Fibroblast of skin of right biceps (primary cell): ENCODE measurements around the gene EIF5AL1.
A peak's percentile ranks its signal among the peaks of the same experiment; 100 is the strongest.
"Not testable (repeated sequence)": the region's sequence is repeated elsewhere in the genome, so short reads cannot be mapped to it uniquely, and the experiment has no call there.

Experiments used
- DNase-seq: peaks from one replicate; pipeline ENCODE4 v3.0.0-alpha.2; 2013

EIF5AL1 gene

DNA sequence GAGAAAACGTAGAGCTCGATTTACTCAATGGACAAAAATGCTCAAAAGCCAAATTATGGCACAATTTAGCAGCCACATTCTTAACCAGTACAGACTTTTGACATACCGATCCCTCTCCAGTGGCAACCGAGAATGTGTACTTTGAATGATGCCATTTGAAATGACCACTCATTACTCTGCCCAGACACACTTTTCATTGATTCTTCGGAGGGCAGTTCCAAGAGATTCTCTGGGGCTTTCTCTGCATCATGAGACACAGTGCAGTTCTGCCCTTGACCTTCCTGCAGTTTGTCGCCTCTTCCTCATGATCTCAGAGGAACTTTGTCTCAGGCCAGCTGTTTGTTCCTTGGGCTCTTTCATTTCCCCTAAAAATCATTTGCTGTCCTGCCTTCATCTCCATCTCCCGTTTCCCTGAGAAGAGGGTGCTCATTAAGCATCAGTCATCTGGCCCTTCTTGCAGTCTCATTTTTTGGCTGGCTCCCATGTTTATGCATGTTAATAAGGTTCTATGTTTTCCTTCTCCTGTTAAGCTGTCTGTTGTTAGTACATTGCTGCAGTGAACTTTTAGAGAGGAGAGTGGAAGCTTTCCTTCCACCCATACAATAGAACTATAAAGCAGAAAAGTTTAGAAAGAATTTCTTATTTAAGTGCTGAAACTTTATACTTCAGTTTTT, 4.3 kb downstream of the EIF5AL1 start:
- DNase-seq, result peak; percentile 26

- not testable (repeated sequence) for DNase-seq
Observed at GRCh38 chr10:79517567-79517966, 5.2 kb downstream of the EIF5AL1 start.

DNA sequence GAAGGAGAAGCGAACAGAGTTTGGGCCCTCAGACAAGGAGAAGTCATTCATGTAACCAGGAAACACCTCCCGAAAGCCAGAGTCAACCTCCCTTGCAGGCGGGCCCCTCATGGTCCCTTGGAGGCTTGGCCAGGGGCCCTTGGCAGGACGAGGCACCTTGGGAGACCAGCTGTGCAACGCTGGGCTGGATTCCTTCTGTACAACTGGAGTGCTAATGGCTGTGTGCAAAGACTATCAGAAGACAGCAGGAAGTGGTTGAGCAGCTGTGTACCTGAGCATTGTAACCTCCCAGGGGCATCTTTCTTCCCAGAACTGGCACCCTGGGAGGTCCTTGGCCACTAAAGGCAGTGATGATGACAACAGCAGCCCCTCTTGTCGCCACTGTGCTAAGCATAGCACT, 9.4 kb downstream of the EIF5AL1 start:
- DNase-seq, result not testable (repeated sequence)

- DNase-seq, result not testable (repeated sequence)
Observed at GRCh38 chr10:79522464-79522863, 10.1 kb downstream of the EIF5AL1 start.

- DNase-seq, result not testable (repeated sequence)
Observed at GRCh38 chr10:79523157-79523853, 11.0 kb downstream of the EIF5AL1 start.

- DNase-seq, result not testable (repeated sequence)
Observed at GRCh38 chr10:79525049-79525710, 12.8 kb downstream of the EIF5AL1 start.

DNA sequence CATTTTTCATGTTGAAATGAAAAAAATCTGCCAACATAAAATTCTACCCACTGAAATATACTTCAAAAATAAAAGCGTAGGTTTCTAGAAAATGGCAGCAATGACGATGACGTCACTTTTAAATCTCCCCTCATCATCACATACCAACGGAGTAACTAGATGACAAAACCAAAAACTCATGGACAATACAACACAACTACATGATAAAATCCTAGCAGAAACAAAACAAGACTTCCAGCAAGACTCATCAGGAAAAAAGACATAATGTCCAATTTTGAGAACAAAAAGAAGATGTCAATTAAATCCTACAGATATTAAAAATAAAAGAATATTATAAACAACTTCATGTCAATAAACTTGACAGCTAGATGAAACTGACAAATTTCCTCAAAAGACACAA, 15.9 kb downstream of the EIF5AL1 start:
- not testable (repeated sequence) for DNase-seq

DNA sequence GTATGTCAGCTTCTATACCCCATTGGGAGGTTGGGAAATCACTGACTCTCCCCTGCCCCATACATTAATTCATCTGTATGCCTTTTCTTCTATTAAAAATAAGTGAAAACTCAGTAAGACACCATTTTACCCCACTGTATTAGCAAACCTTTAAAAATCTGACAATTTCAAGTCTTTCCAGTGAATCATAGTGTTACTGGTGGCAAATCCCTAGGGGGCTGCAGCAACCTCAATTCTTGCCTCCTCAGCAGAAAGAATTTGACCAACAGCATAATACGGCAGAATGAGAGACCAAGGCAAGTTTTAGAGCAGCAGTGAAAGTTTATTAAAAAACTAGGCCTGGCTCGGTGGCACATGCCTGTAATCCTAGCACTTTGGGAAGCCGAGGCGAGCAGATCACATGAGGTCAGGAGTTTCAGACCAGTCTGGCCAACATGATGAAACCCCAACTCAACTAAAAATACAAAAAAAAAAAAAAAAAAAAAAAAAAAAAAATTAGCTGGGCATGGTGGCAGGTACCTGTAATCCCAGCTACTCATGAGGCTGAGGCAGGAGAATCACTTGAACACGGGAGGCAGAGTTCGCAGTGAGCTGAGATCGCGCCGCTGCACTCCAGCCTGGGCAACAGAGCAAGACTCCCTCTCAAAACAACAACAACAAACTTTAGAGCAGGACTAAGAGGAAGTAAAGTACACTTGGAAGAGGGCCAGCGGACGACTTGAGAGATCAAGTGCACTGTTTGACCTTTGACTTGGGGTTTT, 21.0 kb downstream of the EIF5AL1 start:
- peak; percentile 66 for DNase-seq

- DNase-seq, result not testable (repeated sequence)
Observed at GRCh38 chr10:79533903-79534175, 21.5 kb downstream of the EIF5AL1 start.

GRCh38 chr10:79538311-79538710, 26.0 kb downstream of the EIF5AL1 start:
- not testable (repeated sequence) for DNase-seq

GRCh38 chr10:79540930-79541329, 28.6 kb downstream of the EIF5AL1 start:
- peak; percentile 41 for DNase-seq

DNA sequence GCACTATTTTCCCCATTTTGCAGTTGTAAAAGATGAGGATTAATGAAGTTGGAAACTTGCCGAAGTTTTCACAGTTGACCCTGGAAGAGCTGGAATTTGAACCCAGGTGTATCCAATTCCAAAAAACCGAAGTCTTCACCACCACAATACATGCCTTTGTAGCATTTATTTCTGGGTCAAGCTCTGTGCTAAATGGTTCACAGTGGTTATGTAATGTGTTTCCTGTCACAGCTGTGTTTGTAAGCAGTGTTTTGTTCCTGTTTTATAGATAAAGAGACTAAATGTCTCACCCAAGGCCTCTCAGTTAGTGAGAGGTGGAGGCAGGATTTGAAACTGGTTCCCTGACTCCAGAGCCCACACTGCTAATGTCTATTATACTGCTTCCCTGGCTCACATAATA, 30.3 kb downstream of the EIF5AL1 start:
- no peak for DNase-seq

DNA sequence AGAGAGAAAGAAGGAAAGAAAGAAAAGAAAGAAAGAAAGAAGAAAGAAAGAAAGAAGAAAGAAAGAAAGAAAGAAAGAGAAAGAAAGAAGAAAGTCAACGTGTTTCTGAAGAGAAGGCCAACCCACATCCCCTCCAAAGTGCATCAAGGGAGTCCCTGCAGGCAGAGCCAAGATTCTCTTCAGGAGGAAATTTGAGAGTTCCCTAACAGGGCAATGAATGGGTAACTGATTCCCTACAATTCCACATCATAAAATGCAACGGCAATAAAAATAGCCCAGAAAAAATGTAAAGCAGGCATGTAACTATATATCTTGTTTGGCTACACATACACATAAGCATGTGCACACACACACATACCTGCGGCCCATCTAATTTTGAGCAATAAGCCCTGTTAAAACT, 32.1 kb downstream of the EIF5AL1 start:
- not testable (repeated sequence) for DNase-seq

DNA sequence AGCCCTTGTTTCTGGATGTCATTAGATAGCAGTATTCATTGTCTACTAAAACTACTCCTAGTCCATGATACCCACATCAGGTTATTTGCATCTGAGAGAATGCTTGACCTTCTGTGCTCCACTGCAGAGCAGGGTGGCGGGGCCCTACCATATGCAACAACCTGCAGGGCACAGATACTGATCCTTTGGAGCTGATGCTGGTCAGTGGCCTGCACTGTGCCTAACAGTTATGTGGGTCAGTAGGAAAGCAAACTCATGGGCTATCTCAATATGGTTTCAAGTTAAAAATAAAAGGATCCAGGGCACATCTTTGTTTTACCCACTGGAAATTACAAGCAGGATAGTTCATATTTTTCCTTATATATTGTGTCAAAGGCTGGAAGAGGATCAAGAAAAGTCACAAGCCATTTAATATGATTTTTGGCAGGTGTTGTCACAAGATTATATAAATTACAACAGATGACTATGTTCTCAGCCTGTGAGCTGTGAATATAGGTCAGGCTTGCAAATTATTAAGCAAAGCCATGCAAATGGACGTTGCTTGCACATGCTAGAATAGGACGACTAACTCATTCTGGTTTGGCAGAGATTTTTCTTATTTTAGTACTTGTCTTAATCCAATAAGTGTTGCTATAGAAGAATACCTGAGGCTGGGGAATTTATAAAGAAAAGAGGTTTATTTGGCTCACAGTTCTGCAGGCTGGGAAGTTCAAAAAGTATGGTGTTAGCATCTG, 32.8 kb downstream of the EIF5AL1 start:
- DNase-seq, result not testable (repeated sequence)

DNA sequence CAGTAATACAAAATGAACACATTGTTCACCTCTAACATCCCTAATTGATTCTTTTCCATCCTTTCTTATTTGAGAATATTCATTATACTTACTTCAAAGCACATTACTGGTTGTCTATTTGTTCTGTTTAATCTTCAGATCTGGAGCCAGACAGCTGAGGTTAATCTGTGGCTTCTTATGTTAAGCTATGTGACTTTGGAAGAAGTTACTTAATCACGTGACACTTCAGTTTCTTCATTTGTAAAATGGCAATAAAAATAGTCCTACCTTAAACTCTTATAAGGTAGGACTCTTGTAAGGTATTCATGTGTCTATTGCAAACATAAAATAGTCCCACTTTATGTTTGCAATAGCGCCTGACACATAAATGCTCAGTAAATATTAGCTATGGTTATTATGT, 34.8 kb downstream of the EIF5AL1 start:
- DNase-seq, result not testable (repeated sequence)

GRCh38 chr10:79547973-79548372, 35.6 kb downstream of the EIF5AL1 start:
- no peak for DNase-seq

DNA sequence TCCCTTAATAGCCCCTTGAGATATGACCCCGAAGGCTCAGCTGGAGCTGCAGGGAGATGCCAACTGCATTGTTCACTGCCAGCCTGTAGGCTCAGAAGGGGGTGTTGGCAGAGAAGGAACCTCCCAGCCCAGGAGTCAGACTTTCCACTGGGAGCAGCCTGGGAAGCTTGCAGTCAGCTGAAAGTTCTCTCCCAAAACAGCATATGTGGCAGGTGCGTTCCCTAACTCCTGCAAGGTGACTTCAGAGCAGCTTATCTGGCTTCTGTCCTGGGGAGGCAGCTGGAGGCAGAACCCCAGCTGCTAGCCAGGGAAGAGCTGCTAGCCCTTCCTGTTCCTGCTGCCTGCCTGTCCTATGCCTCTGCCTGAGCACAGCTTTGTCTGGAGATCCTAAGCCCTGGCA, 39.8 kb downstream of the EIF5AL1 start:
- no peak for DNase-seq

DNA sequence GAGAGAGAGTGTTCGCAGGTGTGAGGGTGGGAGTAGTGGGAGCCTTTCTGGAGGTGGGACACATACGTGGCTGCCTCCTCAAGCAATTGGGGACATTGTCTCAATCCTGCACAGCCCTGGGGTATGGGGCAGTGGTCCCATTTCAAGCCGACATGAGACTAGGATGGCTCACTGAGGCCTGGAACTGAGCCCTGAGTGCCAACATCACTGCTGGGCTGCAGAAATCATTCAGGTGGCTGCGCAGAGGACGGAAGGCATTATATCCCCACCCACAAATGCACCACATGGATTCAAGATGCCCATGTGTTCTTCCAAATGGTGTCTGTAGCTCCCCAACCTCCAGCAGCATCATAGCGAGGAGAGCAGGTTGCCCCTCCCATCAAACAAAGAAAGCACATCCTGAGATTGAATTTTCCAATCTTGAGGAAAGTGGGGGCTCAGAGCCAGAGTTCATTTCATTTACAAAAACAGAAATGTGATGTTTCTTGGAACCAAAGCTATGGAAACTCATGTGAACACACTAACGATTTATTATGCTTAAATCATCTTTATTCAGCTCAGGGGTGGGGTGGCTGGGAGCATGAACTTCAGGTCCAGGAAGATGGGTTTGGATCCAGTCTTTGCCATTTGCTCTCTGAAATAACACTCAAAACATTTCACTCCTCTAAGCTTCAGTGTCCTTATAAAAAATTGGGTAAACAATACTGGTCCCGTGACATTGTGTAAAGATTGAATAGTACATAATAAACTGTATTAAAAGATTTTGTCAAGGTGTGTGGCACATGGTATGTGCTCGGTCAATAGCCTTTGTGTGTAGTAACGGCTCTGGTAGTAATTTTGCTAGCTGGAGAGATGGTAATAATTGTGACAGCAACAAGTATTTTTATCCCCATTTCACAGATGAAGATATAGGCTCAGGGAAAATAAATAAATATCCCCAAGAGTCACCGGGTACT, 43.3 kb downstream of the EIF5AL1 start:
- no peak for DNase-seq

DNA sequence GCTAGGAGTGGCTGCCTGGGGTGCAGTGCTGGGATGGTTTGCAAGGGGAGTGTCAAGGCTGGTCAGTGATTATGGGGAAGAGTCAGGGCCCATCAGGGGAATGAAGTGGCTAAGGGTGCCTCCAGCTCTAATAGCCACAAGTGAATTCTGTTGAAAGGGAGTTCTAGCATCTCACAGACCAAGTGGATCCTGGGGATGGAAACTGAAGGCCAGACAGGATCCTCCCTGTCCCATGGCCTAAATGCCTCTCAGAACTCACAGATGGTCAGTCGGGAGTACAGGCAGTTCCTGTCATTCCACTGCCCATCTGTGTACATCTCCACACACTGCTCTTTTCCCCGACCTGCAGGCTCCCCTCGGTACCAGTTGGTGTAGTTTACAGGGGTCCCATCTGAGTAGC, 44.6 kb downstream of the EIF5AL1 start:
- DNase-seq, result not testable (repeated sequence)

DNA sequence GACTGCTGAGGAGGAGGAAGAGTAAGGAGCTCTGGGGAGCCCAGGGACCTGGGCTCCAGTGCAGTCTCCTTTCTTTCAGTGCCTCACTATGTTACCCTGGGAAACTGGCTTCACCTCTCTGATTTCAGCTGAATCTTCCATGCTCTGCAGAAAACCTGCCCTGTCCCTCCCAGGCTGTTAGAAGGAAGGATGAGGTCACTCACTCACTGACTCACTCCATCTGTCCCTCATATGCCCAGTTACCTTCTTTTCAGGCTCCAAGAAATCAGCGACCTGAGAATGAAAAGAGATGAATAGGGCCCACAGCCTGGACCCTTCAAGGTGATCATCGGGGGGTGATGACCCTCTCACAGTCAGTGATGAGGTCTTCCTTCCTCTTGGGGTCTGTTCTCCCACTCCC, 47.4 kb downstream of the EIF5AL1 start:
- DNase-seq, result peak; percentile 10

DNA sequence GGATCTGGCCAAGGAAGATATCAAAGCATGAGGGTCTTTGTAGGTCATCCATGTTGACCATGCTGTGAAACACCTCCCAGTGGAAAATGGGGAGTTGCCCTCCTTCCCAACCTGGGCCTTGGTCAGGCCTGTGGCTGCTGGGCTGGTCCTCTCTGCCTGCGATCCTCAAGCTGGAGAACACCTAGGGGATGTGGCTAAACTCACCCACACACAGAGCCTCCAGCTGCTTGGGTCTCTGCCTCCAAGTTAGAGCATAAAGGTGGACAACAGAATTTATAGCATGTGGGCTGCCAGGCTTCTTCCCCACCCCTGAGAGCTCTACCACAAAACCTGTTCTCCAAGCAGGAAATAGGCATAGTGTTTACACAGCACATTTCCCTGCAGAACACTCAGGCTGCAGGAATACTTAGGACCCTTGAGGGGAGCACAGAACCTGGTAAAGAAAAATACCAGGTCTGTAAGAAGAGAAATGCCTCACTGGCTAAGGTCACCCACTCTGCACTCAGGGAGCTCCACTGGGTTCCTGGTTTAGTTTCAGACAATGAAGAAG, 47.9 kb downstream of the EIF5AL1 start, which contains the start of gene SFTPA2:
Gene SFTPA2, minus strand, starts transcription at position 248 of the 550 bp plus-strand sequence. CDS start 924 bp downstream, outside the sequence.
- DNase-seq, result no peak
